HG03565 (cell line): ENCODE data around the gene PTPRK.
"Not testable (repeated sequence)": the region's sequence is repeated elsewhere in the genome, so short reads cannot be mapped to it uniquely, and the experiment has no call there.

Experiments
- ATAC-seq: cut with Tn5 transposase; IDR thresholded peaks from one replicate; pipeline ENCODE4 v1.9.1; 2021; ENCODE audit warnings: mild to moderate bottlenecking, moderate library complexity; ENCODE audit not compliant: unreplicated experiment

PTPRK gene

GRCh38 chr6:128046033-128046432 lies 474.4 kb downstream of the PTPRK start:
- ATAC-seq: no peak

GRCh38 chr6:128039543-128039942 lies 480.9 kb downstream of the PTPRK start:
- no peak for ATAC-seq

GRCh38 chr6:128036808-128037570 lies 483.4 kb downstream of the PTPRK start:
- no peak for ATAC-seq

GRCh38 chr6:128033156-128033555 lies 487.2 kb downstream of the PTPRK start:
- ATAC-seq: no peak

GRCh38 chr6:128032042-128032441 lies 488.4 kb downstream of the PTPRK start:
- ATAC-seq: no peak

- ATAC-seq: no peak
These were observed 490.6 kb downstream of the PTPRK start for GRCh38 chr6:128029826-128030225.

- ATAC-seq: no peak
These were observed 492.2 kb downstream of the PTPRK start for GRCh38 chr6:128028183-128028582.

GRCh38 chr6:128025478-128025877 lies 494.9 kb downstream of the PTPRK start:
- no peak for ATAC-seq

GRCh38 chr6:128024969-128025368 lies 495.4 kb downstream of the PTPRK start:
- no peak for ATAC-seq

GRCh38 chr6:128024046-128024445 lies 496.4 kb downstream of the PTPRK start:
- ATAC-seq: no peak

GRCh38 chr6:128018821-128019220 lies 501.6 kb downstream of the PTPRK start:
- no peak for ATAC-seq

- ATAC-seq: no peak
These were observed 503.1 kb downstream of the PTPRK start for GRCh38 chr6:128017288-128017687.

GRCh38 chr6:128007658-128008057 lies 512.7 kb downstream of the PTPRK start:
- ATAC-seq: no peak

- ATAC-seq: no peak
These were observed 515.4 kb downstream of the PTPRK start for GRCh38 chr6:128005009-128005408.

- no peak for ATAC-seq
These were observed 520.0 kb downstream of the PTPRK start for GRCh38 chr6:128000363-128000762.

- no peak for ATAC-seq
These were observed 521.4 kb downstream of the PTPRK start for GRCh38 chr6:127998985-127999384.

- ATAC-seq: no peak
These were observed 522.8 kb downstream of the PTPRK start for GRCh38 chr6:127997496-127998164.

GRCh38 chr6:127996925-127997324 lies 523.5 kb downstream of the PTPRK start:
- ATAC-seq: no peak

- ATAC-seq: no peak
These were observed 528.3 kb downstream of the PTPRK start for GRCh38 chr6:127992144-127992543.

- no peak for ATAC-seq
These were observed 530.3 kb downstream of the PTPRK start for GRCh38 chr6:127990074-127990473.

- ATAC-seq: no peak
These were observed 539.4 kb downstream of the PTPRK start for GRCh38 chr6:127980996-127981395.

GRCh38 chr6:127978185-127978584 lies 542.2 kb downstream of the PTPRK start:
- ATAC-seq: not testable (repeated sequence)
